GM12864 (cell line): Measurements from ENCODE around the gene MLNR.

Experiments used
- DNase-seq: peaks from one replicate; pipeline ENCODE4 v3.0.0-alpha.2; 2011; ENCODE audit warnings: low read depth
- H3K4me3 ChIP-seq: 2 replicates; pipeline ENCODE4 v1.5.1; 2011; ENCODE audit warnings: mild to moderate bottlenecking, low read depth, low read length, control low read depth
- CTCF ChIP-seq: IDR thresholded peaks from 2 replicates; pipeline ENCODE4 v1.5.1; 2011; ENCODE audit warnings: low read depth, mild to moderate bottlenecking, moderate library complexity, low read length, control low read depth, inconsistent platforms; ENCODE audit errors: missing control alignments

The MLNR gene

GRCh38 chr13:49253310-49253709 lies 33.2 kb downstream of the MLNR start:
- no peak for TF ChIP-seq CTCF
- no peak overlapping the region for H3K4me3 ChIP-seq
- no peak for DNase-seq

- no peak for TF ChIP-seq CTCF
- H3K4me3 ChIP-seq: no peak overlapping the region
- DNase-seq: no peak
Measured at GRCh38 chr13:49254007-49254406, 33.9 kb downstream of the MLNR start.

- no peak for DNase-seq
- TF ChIP-seq CTCF: no peak
- H3K4me3 ChIP-seq: no peak overlapping the region
Measured at GRCh38 chr13:49256841-49257240, 36.7 kb downstream of the MLNR start.

- DNase-seq: no peak
- H3K4me3 ChIP-seq: no peak overlapping the region
- TF ChIP-seq CTCF: no peak
Measured at GRCh38 chr13:49258089-49258796, 38.1 kb downstream of the MLNR start.

- H3K4me3 ChIP-seq: no peak overlapping the region
- DNase-seq: no peak
- TF ChIP-seq CTCF: no peak
Measured at GRCh38 chr13:49259586-49259985, 39.4 kb downstream of the MLNR start.

- TF ChIP-seq CTCF: no peak
- no peak overlapping the region for H3K4me3 ChIP-seq
- no peak for DNase-seq
Measured at GRCh38 chr13:49262634-49263033, 42.5 kb downstream of the MLNR start.

GRCh38 chr13:49265822-49266221 lies 45.7 kb downstream of the MLNR start:
- no peak overlapping the region for H3K4me3 ChIP-seq
- no peak for TF ChIP-seq CTCF
- DNase-seq: no peak
